ENCODE measurements around the gene USP27X.

DNA sequence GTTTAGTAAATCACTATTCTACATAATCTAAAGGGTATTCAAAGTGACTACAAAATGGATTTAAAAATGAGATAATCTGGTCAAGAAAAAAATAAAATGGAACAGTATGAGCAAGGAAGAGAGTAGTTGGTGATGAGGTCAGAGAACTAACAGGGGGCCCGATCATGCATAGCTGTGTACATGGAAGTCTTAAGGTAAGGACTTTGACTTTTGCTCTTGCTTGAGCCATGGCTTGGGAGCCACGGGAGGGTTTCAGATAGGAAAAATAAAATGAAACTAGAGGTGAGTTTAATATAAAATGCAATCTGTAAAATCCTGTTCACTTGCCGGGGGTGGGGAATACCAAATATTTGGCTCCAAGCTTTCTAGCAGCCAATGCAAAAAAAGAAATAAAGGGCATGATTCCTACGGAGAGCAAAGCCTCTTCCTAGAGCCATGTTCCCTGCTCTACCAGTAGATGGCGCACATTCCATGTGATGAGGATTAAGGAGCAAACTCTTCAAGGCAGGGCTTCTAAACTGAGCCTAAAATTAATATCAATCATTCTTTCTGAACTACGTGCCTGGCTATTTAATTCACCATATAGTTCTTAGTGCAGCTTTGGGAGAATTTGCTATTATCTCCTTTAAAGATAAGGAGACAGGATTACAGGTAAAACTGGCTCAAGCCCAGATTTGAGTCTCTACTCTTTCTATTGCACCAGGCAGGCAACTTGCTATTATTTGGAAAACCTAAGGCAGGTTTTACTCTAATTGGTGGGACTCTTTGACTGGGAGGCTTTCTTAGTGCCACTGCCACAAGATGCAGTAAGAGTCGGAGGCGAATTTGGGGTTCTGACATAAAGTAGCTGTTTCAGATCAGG lies 36.3 kb downstream of the USP27X start:
- no peak for TF ChIP-seq POLR2AphosphoS5 (IDR thresholded peaks at IDR 0.05; ENCODE audit: low read depth, low read length)
- TF ChIP-seq POLR2A (IDR thresholded peaks at IDR 0.05; ENCODE audit: low read depth, low read length): no peak
- no peak for TF ChIP-seq TAF1 (IDR thresholded peaks at IDR 0.05; ENCODE audit: borderline replicate concordance, low read depth, low read length)

All from GM12892 (cell line).